Stimulated activated CD4-positive, alpha-beta T cell treated with anti-CD3 and anti-CD28 coated beads, Interleukin-1b, Interleukin-23, amount 100 ng/mL, for 48 hours (primary cell): ENCODE measurements around the gene UBE3B.

ENCODE experiments used
- DNase-seq: peaks from one replicate; pipeline ENCODE4 v3.0.0-alpha.2; 2020

UBE3B gene

DNA sequence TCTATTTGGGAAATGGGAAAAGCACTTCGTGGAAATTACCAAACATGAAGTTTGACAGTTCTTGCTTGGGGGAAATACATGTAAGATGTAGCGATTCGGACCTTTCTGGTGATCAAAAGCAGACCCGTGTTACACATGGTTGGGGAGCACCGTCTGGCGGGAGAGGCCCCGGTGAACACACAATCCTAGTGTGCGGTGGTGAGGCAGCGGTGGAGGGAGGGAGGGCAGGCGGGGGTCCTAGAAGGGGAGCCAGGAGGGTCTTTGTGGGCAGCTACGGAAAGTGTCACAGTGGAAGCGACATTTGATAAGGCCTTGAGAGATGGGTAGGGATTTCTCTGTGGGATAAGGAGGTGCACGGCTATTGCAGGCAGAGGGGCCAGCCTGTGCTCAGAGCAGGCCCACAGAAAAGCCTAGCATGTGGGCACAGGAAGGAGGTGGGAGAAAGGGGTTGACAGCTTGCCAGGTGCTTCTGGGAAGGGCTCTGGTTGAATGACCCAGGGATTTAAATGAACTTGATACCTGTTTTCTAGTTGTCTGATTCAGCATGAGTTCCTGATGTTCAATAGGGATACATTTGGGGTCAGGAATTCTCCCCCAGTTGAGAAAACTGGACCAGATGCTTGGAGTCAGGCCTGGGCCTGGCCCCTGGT, 103.4 kb downstream of the UBE3B start:
- DNase-seq, result no peak

GRCh38 chr12:109581334-109581691, 103.9 kb downstream of the UBE3B start:
- DNase-seq, result no peak

GRCh38 chr12:109581856-109582255, 104.4 kb downstream of the UBE3B start:
- no peak for DNase-seq

GRCh38 chr12:109582636-109583035, 105.2 kb downstream of the UBE3B start:
- no peak for DNase-seq

DNA sequence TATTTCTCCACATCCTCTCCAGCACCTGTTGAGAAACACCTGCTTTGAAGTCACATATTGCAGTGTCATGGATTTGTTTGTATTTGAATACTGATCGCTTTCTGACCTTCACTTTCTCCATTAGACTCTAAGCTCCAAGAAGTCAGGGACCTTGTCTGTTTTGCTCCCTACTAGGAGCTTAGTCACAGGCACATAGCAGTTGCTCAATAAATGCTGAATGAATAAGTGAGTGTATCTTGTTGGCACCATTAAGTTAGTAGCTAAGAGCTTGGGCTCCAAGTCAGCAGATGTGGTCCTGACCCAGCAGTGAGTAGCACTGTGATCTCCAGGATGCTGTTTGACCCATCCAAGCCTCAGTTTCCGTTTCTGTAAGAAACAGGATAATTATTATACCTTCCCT, 106.3 kb downstream of the UBE3B start:
- DNase-seq, result no peak
